HepG2 (cell line): Measurements from ENCODE around the gene NEDD4L.

Experiments
- KMT2A ChIP-seq: sonication (generic); formaldehyde crosslinking; IDR thresholded peaks from 2 replicates; pipeline ENCODE4 v1.4.0; 2020; ENCODE audit warnings: missing genetic modification reagents
- MAFK ChIP-seq, 2 experiments: IDR thresholded peaks in 1 of 2; conservative IDR thresholded peaks in 1 of 2; 2 replicates each; pipeline ENCODE4 v1.6.1; 2011; ENCODE audit warnings: improper control_type of control experiment in 2 of 2, low read length in 2 of 2
- NR3C1 ChIP-seq: sonication (generic); formaldehyde crosslinking; IDR thresholded peaks from 2 replicates; pipeline ENCODE4 v1.4.0; 2020; ENCODE audit warnings: missing genetic modification reagents
- SIX1 ChIP-seq: sonication (generic); formaldehyde crosslinking; IDR thresholded peaks from 2 replicates; pipeline ENCODE4 v1.4.0; 2020; ENCODE audit warnings: missing genetic modification reagents, borderline replicate concordance
- ZNF841 ChIP-seq: sonication (generic); formaldehyde crosslinking; IDR thresholded peaks from 2 replicates; pipeline ENCODE4 v1.8.1; 2023; ENCODE audit warnings: missing genetic modification reagents, borderline replicate concordance
- TF ChIP-seq, protein P1 (sequence below): sonication (generic); formaldehyde crosslinking; IDR thresholded peaks from 2 replicates; pipeline ENCODE4 v1.5.0; 2020; ENCODE audit warnings: mild to moderate bottlenecking, missing genetic modification reagents, moderate library complexity

DNA sequence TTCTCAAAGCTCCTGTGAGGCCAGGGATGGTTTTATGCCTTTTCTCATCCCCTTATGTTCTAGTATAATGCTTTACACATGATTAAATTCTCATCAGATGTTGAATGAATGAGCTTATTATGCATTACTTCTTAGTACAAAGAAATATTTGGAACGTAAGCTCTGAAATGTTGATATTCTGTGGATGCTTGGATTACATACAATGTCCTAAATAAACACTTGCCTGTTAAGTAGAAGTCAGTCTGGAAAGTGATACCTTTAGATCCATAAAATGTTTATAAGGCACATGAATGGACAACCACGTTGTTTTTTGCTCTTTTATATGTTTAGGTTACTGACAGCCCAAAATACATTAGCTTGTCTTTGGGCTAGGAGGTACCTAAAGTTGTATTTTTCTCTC, 248.6 kb downstream of the NEDD4L start:
- no peak for TF ChIP-seq NR3C1
- TF ChIP-seq MAFK (conservative IDR thresholded peaks at IDR 0.05 in 1 of 2, IDR thresholded peaks at IDR 0.05 in 1 of 2; ENCODE audit: low read length in 2 of 2) = no peak
- TF ChIP-seq ZNF841 = no peak
- TF ChIP-seq KMT2A (CRISPR knock-in tag) = no peak
- TF ChIP-seq, protein P1, sequence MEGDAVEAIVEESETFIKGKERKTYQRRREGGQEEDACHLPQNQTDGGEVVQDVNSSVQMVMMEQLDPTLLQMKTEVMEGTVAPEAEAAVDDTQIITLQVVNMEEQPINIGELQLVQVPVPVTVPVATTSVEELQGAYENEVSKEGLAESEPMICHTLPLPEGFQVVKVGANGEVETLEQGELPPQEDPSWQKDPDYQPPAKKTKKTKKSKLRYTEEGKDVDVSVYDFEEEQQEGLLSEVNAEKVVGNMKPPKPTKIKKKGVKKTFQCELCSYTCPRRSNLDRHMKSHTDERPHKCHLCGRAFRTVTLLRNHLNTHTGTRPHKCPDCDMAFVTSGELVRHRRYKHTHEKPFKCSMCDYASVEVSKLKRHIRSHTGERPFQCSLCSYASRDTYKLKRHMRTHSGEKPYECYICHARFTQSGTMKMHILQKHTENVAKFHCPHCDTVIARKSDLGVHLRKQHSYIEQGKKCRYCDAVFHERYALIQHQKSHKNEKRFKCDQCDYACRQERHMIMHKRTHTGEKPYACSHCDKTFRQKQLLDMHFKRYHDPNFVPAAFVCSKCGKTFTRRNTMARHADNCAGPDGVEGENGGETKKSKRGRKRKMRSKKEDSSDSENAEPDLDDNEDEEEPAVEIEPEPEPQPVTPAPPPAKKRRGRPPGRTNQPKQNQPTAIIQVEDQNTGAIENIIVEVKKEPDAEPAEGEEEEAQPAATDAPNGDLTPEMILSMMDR (CRISPR knock-in tag) = no peak
- no peak for TF ChIP-seq SIX1 (CRISPR knock-in tag)
